ENCODE measurements around the gene POLR2J2. TPM values are rescaled to one million over a fixed set of nuclear protein-coding genes. Genes with fewer than 3 reads are reported as not detected.

Gene POLR2J2
- total RNA-seq, 1 donor from 2014 or later: 4.6 TPM

Other genes with a start within 250 kb of the POLR2J2 start
- 3.0 TPM for gene ORAI2, start 238.1 kb downstream of the POLR2J2 start, total RNA-seq
- gene ALKBH4, start 206.8 kb downstream of the POLR2J2 start, total RNA-seq: 5.8 TPM
- 10.0 TPM for gene LRWD1, start 206.7 kb downstream of the POLR2J2 start, total RNA-seq
- gene POLR2J, start 192.7 kb downstream of the POLR2J2 start, total RNA-seq: 49.0 TPM
- gene RASA4B, start 153.9 kb downstream of the POLR2J2 start, total RNA-seq: 7.8 TPM
- 2.8 TPM for gene UPK3BL2, start 128.0 kb downstream of the POLR2J2 start, total RNA-seq
- not detected for gene SPDYE2, start 120.4 kb downstream of the POLR2J2 start, total RNA-seq
- 8.3 TPM for gene POLR2J3, start 99.1 kb downstream of the POLR2J2 start, total RNA-seq
- gene RASA4, start 54.9 kb downstream of the POLR2J2 start, total RNA-seq: 17.1 TPM
- gene UPK3BL1, start 28.9 kb downstream of the POLR2J2 start, total RNA-seq: 8.4 TPM
- gene SPDYE2B, start 21.3 kb downstream of the POLR2J2 start, total RNA-seq: not detected
- gene FAM185A, start 77.3 kb upstream of the POLR2J2 start, total RNA-seq: 8.0 TPM
- 2.1 TPM for gene LRRC17, start 241.3 kb upstream of the POLR2J2 start, total RNA-seq

All from Right ventricle myocardium inferior (tissue), 1 donor.